ENCODE data around the gene LRRC4C. TPM values are rescaled to one million over a fixed set of nuclear protein-coding genes. Genes with fewer than 3 reads are reported as not detected.

The LRRC4C gene
- total RNA-seq, 1 donor from 2014 or later, result 0.28 TPM

GRCh38 chr11:40434926-40435325, 1024.5 kb downstream of the LRRC4C start:
- no peak for ATAC-seq

DNA sequence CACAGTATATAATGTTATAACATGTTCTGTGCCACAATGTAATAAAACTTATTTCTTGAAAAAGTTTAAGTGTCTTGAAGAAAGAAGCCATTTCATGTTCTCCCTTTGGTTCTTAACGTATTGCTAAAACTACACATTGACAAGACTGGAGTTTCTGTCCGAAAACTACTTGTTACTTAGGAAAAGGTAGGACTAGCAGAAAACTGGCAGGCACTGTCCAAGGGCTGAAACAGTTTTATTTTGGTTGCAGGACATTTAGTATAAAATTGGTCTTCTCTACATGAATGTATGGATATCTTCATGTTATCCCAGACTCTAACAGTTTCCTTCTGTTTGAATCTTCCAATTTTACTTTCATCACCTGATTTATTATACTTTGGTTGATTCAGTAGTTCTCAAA, 1027.1 kb downstream of the LRRC4C start:
- no peak for ATAC-seq

GRCh38 chr11:40425168-40425567, 1034.3 kb downstream of the LRRC4C start:
- ATAC-seq, result no peak

- no peak for ATAC-seq
Observed at GRCh38 chr11:40421208-40421981, 1038.1 kb downstream of the LRRC4C start.

GRCh38 chr11:40417627-40418026, 1041.8 kb downstream of the LRRC4C start:
- no peak for ATAC-seq

GRCh38 chr11:40407355-40407754, 1052.1 kb downstream of the LRRC4C start:
- ATAC-seq, result no peak

DNA sequence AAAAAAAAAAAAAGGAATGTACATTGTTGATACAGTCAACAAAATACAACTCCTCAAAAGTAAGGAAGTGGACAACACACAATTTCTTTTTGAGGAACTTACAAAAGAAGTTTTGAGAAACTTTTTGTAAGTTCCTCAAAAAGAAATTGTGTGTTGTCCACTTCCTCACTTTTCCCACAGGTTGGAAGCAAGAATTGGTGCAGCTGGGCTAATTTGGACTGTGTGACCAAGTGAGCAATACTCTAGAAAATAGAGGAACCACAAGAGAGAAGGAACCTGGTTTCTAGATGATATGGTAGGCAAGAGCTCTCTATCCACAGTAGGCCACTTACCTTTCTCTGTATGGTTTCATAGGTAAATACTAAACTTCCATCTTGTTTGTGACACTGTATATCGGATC, 1053.8 kb downstream of the LRRC4C start:
- no peak for ATAC-seq

DNA sequence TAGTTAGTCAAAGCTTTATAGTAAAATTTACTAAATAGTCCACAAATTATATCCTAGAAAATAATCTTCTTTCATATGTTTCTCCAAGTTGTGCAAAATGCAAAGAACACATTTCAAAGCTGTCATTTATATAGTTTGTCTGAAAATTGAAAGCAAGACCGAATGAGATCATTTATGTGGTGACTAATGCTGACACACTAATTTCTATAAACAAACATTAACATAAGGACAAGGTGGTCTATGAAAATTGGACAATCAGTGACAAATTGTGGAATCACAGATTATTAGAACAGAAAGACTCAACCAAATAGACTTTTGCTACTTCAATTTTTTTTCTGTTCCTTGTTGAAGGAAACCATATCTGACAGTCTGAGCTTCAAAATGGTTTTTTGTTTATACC, 1056.1 kb downstream of the LRRC4C start:
- no peak for ATAC-seq

GRCh38 chr11:40401132-40401853, 1058.2 kb downstream of the LRRC4C start:
- no peak for ATAC-seq

DNA sequence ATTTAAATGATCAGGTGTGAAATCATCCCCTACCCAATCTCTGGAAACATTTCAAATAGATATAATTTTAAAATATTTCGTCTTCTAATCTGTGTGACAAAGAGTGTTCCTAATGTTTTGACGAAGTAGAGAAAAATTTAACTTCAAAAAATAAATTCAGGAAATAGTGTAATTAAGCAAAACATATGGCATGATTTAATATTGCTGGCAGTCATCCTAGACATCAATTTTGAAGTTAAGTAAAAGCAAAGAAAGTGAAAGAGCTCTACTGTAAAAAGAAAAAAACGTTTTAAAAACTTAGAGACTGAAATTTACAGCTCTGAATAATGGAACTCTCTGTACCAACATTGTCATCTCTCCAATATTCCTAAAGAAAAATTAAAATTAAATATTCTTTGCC, 1062.3 kb downstream of the LRRC4C start:
- no peak for ATAC-seq

- no peak for ATAC-seq
Observed at GRCh38 chr11:40393511-40393910, 1065.9 kb downstream of the LRRC4C start.

DNA sequence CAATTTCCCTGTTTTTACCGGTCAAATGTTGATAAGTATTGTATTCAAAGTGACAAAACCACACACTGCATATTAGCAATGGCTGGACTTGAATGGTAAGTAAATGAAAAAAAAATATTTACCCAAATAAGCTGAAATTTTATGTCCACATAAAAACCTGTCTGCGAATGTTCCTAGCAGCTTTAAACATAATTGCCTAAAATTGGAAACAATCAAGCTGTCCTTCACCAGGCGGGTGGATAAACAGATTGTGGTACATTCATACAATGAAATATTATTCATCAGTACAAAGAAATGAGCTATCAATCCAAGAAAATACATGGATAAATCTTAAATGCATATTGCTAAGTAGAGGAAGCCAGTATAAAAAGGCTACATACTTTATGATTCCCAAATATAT, 1067.8 kb downstream of the LRRC4C start:
- no peak for ATAC-seq

GRCh38 chr11:40388097-40388818, 1071.2 kb downstream of the LRRC4C start:
- ATAC-seq, result no peak

- ATAC-seq, result no peak
Observed at GRCh38 chr11:40387240-40387980, 1072.0 kb downstream of the LRRC4C start.

GRCh38 chr11:40384991-40385390, 1074.5 kb downstream of the LRRC4C start:
- no peak for ATAC-seq

GRCh38 chr11:40381481-40381880, 1078.0 kb downstream of the LRRC4C start:
- no peak for ATAC-seq

DNA sequence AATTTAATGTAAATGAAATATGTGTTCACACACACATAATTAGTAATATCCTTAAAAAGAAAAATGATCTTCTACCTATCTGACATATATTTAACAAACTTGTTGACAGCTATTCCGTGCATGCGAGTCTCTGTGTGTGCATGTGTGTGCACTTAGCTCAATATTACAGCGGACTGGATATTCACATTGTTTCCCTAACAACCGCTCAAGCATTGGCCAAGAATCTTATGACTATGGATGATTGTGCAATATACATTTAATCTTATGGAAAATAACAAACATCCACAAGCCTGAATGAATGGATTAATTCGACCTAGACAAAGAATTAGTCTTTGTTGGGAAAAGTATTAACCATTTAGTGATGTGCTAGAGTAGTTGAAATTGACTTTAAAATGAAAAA, 1078.6 kb downstream of the LRRC4C start:
- no peak for ATAC-seq

DNA sequence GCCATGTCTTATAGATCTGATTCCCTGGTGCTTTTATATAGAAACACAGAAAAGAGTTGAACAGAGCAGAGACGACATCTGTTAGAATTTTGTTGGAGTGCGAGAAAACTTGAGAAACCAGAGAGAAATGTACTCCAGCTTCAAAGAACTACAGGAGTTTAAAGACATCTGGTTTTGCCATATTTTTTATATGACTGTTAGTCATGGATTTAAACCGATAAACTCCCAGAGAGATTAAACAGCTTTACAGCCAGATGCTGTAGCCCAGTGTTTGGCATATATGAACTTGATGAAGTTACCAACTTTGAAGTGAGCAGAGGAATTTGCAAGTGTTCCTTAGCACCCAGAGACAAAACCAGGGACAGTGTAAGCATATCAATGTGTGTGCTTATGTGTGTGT, 1083.1 kb downstream of the LRRC4C start:
- ATAC-seq, result no peak

GRCh38 chr11:40370821-40371616, 1088.4 kb downstream of the LRRC4C start:
- ATAC-seq, result no peak

DNA sequence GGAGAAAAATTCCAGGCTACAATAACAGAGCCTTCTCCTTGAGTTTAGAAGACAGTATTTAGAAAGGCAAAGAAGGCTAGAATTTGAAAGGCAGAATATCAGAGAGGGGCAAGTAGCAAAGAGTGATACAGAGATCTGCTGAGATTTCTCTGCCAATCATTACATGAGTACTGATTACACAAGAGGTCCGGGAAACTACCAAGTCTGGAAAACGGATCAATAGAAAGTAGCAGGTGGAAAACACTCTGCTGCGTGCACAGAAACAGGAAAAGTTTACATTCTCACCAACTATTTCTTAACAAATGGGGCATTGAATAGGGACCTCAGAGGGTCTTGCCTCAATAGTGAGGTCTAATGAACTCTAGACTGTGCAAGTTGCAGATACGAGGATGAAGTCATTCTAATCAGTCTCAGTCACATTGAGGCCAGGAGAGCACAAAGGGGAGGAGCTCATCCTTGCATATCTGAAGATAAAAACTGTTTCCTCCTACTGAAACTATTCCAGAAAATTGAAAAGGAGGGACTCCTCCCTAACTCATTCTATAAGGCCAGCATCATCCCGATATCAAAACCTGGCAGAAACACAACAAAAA, 1099.2 kb downstream of the LRRC4C start:
- ATAC-seq, result no peak

GRCh38 chr11:40354121-40354520, 1105.3 kb downstream of the LRRC4C start:
- no peak for ATAC-seq

DNA sequence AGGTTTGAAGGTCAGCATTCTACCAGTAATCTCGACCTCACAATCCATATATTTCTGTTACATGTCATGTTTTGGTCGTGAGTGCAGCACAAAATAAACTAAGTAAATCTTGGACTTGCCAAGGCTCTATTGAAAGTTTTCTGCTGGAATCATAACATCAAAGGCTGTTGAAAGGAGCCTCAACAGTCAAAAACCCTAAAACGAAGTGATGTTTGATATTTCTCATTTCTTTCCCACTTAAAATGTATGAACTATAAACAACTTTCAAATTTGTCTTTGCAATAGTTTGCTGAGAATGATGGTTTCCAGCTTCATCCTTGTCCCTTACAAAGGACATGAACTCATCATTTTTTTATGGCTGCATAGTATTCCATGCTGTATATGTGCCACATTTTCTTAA, 1118.5 kb downstream of the LRRC4C start:
- no peak for ATAC-seq

All from esophagus mucosa (tissue), 1 donor.